ENCODE measurements around the gene TPRG1. TPM values are rescaled to one million over a fixed set of nuclear protein-coding genes. Genes with fewer than 3 reads are reported as not detected.

TPRG1 gene
- total and polyA plus RNA-seq, 7 experiments from 2014 or later = 0.13 to 5.4 (median 1.3) TPM

GRCh38 chr3:189275852-189276251, 104.1 kb downstream of the TPRG1 start:
- CTCF ChIA-PET = no interaction called here
- ATAC-seq = no peak
- POLR2A ChIA-PET = no interaction called here
- Mint-ChIP-seq H3K27ac (peak overlapping the region in 1 of 9 donors; percentile 0), H3K36me3 (peaks cover 0 to 8% (median 0%) of the 10 kb centered on the region in 5 donors), H3K27me3 (peaks cover 0 to 3% (median 0%) of the 10 kb centered on the region in 5 donors), H3K4me3 (peak overlapping the region in 2 of 10 donors; percentile 1 to 2), H3K4me1 (peaks cover 21 to 65% (median 46%) of the 10 kb centered on the region in 7 donors), H3K9me3 (peaks cover 0 to 7% (median 0%) of the 10 kb centered on the region in 11 donors)
- no peaks in the 10 kb centered on the region for H3K36me3 ChIP-seq (ENCODE audit: control insufficient read depth in 2 of 3, insufficient read depth in 3 of 3, low read length in 3 of 3)
- H3K4me3 ChIP-seq (ENCODE audit: low read length) = no peak overlapping the region
- intact Hi-C loops (cut with micrococcal nuclease) = loop anchor here (2.0 to 10.0 kb wide), 3 partner anchors 23 to 439 kb away; no protein-coding TSS in a partner anchor
- DNase-seq = no peak
- no peaks in the 10 kb centered on the region for H3K9me3 ChIP-seq (ENCODE audit: control insufficient read depth in 2 of 3, low read length in 3 of 3)
- peaks cover 0 to 27% of the 10 kb centered on the region in 2 donors for H3K4me1 ChIP-seq (ENCODE audit: control insufficient read depth in 2 of 2, insufficient read depth in 2 of 2, low read length in 2 of 2)
- no peaks in the 10 kb centered on the region for H3K27me3 ChIP-seq (ENCODE audit: control insufficient read depth in 2 of 2, insufficient read depth in 2 of 2, low read length in 2 of 2)
- no peak overlapping the region for H3K27ac ChIP-seq (ENCODE audit: low read depth, low read length)

- peak overlapping the region in 1 of 9 donors; percentile 26 for H3K27ac Mint-ChIP-seq
- peak; percentile 57 for ATAC-seq
- ChIA-PET POLR2A (interaction anchor here (0.6 to 1.5 kb wide), 4 partner anchors 12 to 1199 kb away, joined by 3 to 6 read pairs (median 6); no protein-coding TSS in a partner anchor), CTCF (interaction anchor here (0.6 to 0.7 kb wide), 2 partner anchors 242 to 691 kb away, joined by 5 read pairs; no protein-coding TSS in a partner anchor)
- no peak overlapping the region for H3K27ac ChIP-seq (ENCODE audit: low read depth, low read length)
- H3K36me3 Mint-ChIP-seq = peaks cover 0 to 8% (median 0%) of the 10 kb centered on the region in 5 donors
- H3K4me3 Mint-ChIP-seq = peak overlapping the region in 6 of 10 donors; percentile 9 to 45 (median 26)
- peaks cover 0 to 3% (median 0%) of the 10 kb centered on the region in 5 donors for H3K27me3 Mint-ChIP-seq
- intact Hi-C loops (cut with micrococcal nuclease) = loop anchor here (2.0 to 10.0 kb wide), 3 partner anchors 22 to 438 kb away; no protein-coding TSS in a partner anchor
- peaks cover 0 to 27% of the 10 kb centered on the region in 2 donors for H3K4me1 ChIP-seq (ENCODE audit: control insufficient read depth in 2 of 2, insufficient read depth in 2 of 2, low read length in 2 of 2)
- H3K4me1 Mint-ChIP-seq = peaks cover 21 to 63% (median 46%) of the 10 kb centered on the region in 7 donors
- H3K36me3 ChIP-seq (ENCODE audit: control insufficient read depth in 2 of 3, insufficient read depth in 3 of 3, low read length in 3 of 3) = no peaks in the 10 kb centered on the region
- H3K27me3 ChIP-seq (ENCODE audit: control insufficient read depth in 2 of 2, insufficient read depth in 2 of 2, low read length in 2 of 2) = no peaks in the 10 kb centered on the region
- peaks cover 0 to 7% (median 0%) of the 10 kb centered on the region in 11 donors for H3K9me3 Mint-ChIP-seq
- no peak overlapping the region for H3K4me3 ChIP-seq (ENCODE audit: low read length)
- H3K9me3 ChIP-seq (ENCODE audit: control insufficient read depth in 2 of 3, low read length in 3 of 3) = no peaks in the 10 kb centered on the region
- DNase-seq = no peak
Measured at GRCh38 chr3:189276444-189277219, 104.9 kb downstream of the TPRG1 start.

- intact Hi-C loops (cut with micrococcal nuclease) = loop anchor here (2.0 to 10.0 kb wide), 4 partner anchors 21 to 437 kb away; no protein-coding TSS in a partner anchor
- H3K27ac ChIP-seq (ENCODE audit: low read depth, low read length) = no peak overlapping the region
- H3K36me3 Mint-ChIP-seq = peaks cover 0 to 8% (median 0%) of the 10 kb centered on the region in 5 donors
- H3K4me3 Mint-ChIP-seq = peak overlapping the region in 1 of 10 donors; percentile 14
- ChIA-PET POLR2A (interaction anchor here (1.5 kb wide), 1 partner anchor 47 kb away, joined by 6 read pairs; no protein-coding TSS in a partner anchor), CTCF (no interaction called here)
- DNase-seq (peak in 2 of 9 donors; percentile 16 to 27), ATAC-seq (peak; percentile 48)
- no peaks in the 10 kb centered on the region for H3K9me3 ChIP-seq (ENCODE audit: control insufficient read depth in 2 of 3, low read length in 3 of 3)
- H3K27me3 Mint-ChIP-seq = peaks cover 0 to 3% (median 0%) of the 10 kb centered on the region in 5 donors
- H3K9me3 Mint-ChIP-seq = peaks cover 0 to 7% (median 0%) of the 10 kb centered on the region in 11 donors
- H3K4me1 Mint-ChIP-seq = peaks cover 17 to 56% (median 43%) of the 10 kb centered on the region in 7 donors
- H3K4me3 ChIP-seq (ENCODE audit: low read length) = no peak overlapping the region
- H3K27ac Mint-ChIP-seq = peak overlapping the region in 1 of 9 donors; percentile 29
- peaks cover 0 to 20% of the 10 kb centered on the region in 2 donors for H3K4me1 ChIP-seq (ENCODE audit: control insufficient read depth in 2 of 2, insufficient read depth in 2 of 2, low read length in 2 of 2)
- H3K36me3 ChIP-seq (ENCODE audit: control insufficient read depth in 2 of 3, insufficient read depth in 3 of 3, low read length in 3 of 3) = no peaks in the 10 kb centered on the region
- H3K27me3 ChIP-seq (ENCODE audit: control insufficient read depth in 2 of 2, insufficient read depth in 2 of 2, low read length in 2 of 2) = no peaks in the 10 kb centered on the region
Measured at GRCh38 chr3:189277711-189278110, 105.9 kb downstream of the TPRG1 start.

- peaks cover 0 to 8% (median 0%) of the 10 kb centered on the region in 5 donors for H3K36me3 Mint-ChIP-seq
- H3K27ac ChIP-seq (ENCODE audit: low read depth, low read length) = no peak overlapping the region
- H3K9me3 Mint-ChIP-seq = peaks cover 0 to 7% (median 0%) of the 10 kb centered on the region in 11 donors
- H3K4me1 Mint-ChIP-seq = peaks cover 17 to 52% (median 40%) of the 10 kb centered on the region in 7 donors
- DNase-seq (no peak), ATAC-seq (no peak)
- H3K27ac Mint-ChIP-seq = peak overlapping the region in 1 of 9 donors; percentile 29
- intact Hi-C loops (cut with micrococcal nuclease) = loop anchor here in 1 of 2 donors (2.0 to 10.0 kb wide), 3 partner anchors 53 to 437 kb away; no protein-coding TSS in a partner anchor
- no peak overlapping the region for H3K4me3 ChIP-seq (ENCODE audit: low read length)
- no peaks in the 10 kb centered on the region for H3K9me3 ChIP-seq (ENCODE audit: control insufficient read depth in 2 of 3, low read length in 3 of 3)
- peaks cover 0 to 15% of the 10 kb centered on the region in 2 donors for H3K4me1 ChIP-seq (ENCODE audit: control insufficient read depth in 2 of 2, insufficient read depth in 2 of 2, low read length in 2 of 2)
- peaks cover 0 to 3% (median 0%) of the 10 kb centered on the region in 5 donors for H3K27me3 Mint-ChIP-seq
- no peaks in the 10 kb centered on the region for H3K27me3 ChIP-seq (ENCODE audit: control insufficient read depth in 2 of 2, insufficient read depth in 2 of 2, low read length in 2 of 2)
- CTCF ChIA-PET = no interaction called here
- no peaks in the 10 kb centered on the region for H3K36me3 ChIP-seq (ENCODE audit: control insufficient read depth in 2 of 3, insufficient read depth in 3 of 3, low read length in 3 of 3)
- H3K4me3 Mint-ChIP-seq = peak overlapping the region in 1 of 10 donors; percentile 14
- POLR2A ChIA-PET = interaction anchor here (1.5 kb wide), 1 partner anchor 46 kb away, joined by 6 read pairs; no protein-coding TSS in a partner anchor
Measured at GRCh38 chr3:189278221-189278620, 106.5 kb downstream of the TPRG1 start.

- no peaks in the 10 kb centered on the region for H3K9me3 ChIP-seq (ENCODE audit: control insufficient read depth in 2 of 3, low read length in 3 of 3)
- no peak overlapping the region for H3K27ac ChIP-seq (ENCODE audit: low read depth, low read length)
- Mint-ChIP-seq H3K9me3 (no peaks in the 10 kb centered on the region), H3K27me3 (peaks cover 0 to 3% (median 0%) of the 10 kb centered on the region in 5 donors), H3K27ac (peak overlapping the region in 1 of 9 donors; percentile 4), H3K36me3 (peaks cover 0 to 3% (median 0%) of the 10 kb centered on the region in 5 donors), H3K4me3 (no peak overlapping the region), H3K4me1 (peaks cover 16 to 43% (median 34%) of the 10 kb centered on the region in 7 donors)
- POLR2A ChIA-PET = no interaction called here
- CTCF ChIA-PET = interaction anchor here (2.5 kb wide), 1 partner anchor 9 kb away, joined by 11 read pairs; no protein-coding TSS in a partner anchor
- ATAC-seq = no peak
- H3K4me3 ChIP-seq (ENCODE audit: low read length) = no peak overlapping the region
- no peak for DNase-seq
- intact Hi-C loops (cut with micrococcal nuclease) = no loop called here
- H3K27me3 ChIP-seq (ENCODE audit: control insufficient read depth in 2 of 2, insufficient read depth in 2 of 2, low read length in 2 of 2) = no peaks in the 10 kb centered on the region
- peaks cover 6 to 26% of the 10 kb centered on the region in 2 donors for H3K4me1 ChIP-seq (ENCODE audit: control insufficient read depth in 2 of 2, insufficient read depth in 2 of 2, low read length in 2 of 2)
- H3K36me3 ChIP-seq (ENCODE audit: control insufficient read depth in 2 of 3, insufficient read depth in 3 of 3, low read length in 3 of 3) = no peaks in the 10 kb centered on the region
Measured at GRCh38 chr3:189282189-189282588, 110.4 kb downstream of the TPRG1 start.

- intact Hi-C loops (cut with micrococcal nuclease) = no loop called here
- H3K27ac ChIP-seq (ENCODE audit: low read depth, low read length) = no peak overlapping the region
- H3K9me3 ChIP-seq (ENCODE audit: control insufficient read depth in 2 of 3, low read length in 3 of 3) = no peaks in the 10 kb centered on the region
- H3K4me3 ChIP-seq (ENCODE audit: low read length) = no peak overlapping the region
- H3K27me3 ChIP-seq (ENCODE audit: control insufficient read depth in 2 of 2, insufficient read depth in 2 of 2, low read length in 2 of 2) = no peaks in the 10 kb centered on the region
- no peak overlapping the region for H3K27ac Mint-ChIP-seq
- H3K9me3 Mint-ChIP-seq = no peaks in the 10 kb centered on the region
- peaks cover 6 to 23% of the 10 kb centered on the region in 2 donors for H3K4me1 ChIP-seq (ENCODE audit: control insufficient read depth in 2 of 2, insufficient read depth in 2 of 2, low read length in 2 of 2)
- CTCF ChIA-PET = interaction anchor here (2.5 kb wide), 1 partner anchor 10 kb away, joined by 11 read pairs; no protein-coding TSS in a partner anchor
- POLR2A ChIA-PET = no interaction called here
- peaks cover 0 to 3% (median 0%) of the 10 kb centered on the region in 5 donors for H3K27me3 Mint-ChIP-seq
- H3K4me3 Mint-ChIP-seq = no peak overlapping the region
- H3K36me3 Mint-ChIP-seq = peaks cover 0 to 3% (median 0%) of the 10 kb centered on the region in 5 donors
- no peaks in the 10 kb centered on the region for H3K36me3 ChIP-seq (ENCODE audit: control insufficient read depth in 2 of 3, insufficient read depth in 3 of 3, low read length in 3 of 3)
- ATAC-seq (no peak), DNase-seq (no peak)
- peaks cover 13 to 41% (median 31%) of the 10 kb centered on the region in 7 donors for H3K4me1 Mint-ChIP-seq
Measured at GRCh38 chr3:189282741-189283140, 111.0 kb downstream of the TPRG1 start.
